Caco-2 (cell line): Measurements from ENCODE around the gene ZEB2. TPM values are rescaled to one million over a fixed set of nuclear protein-coding genes. Genes with fewer than 3 reads are reported as not detected.

Source experiments
- BruUV-seq: library from RNA; stranded (reverse); fragments of 400-500 nt; replicated peaks from 2 replicates; lab custom pipeline; 2021; lab: Mats Ljungman, UMichigan
- CTCF ChIA-PET: fragments of 300-600 bp; sonication (Branson Sonifier 250); formaldehyde crosslinking; loops from one replicate; lab custom pipeline; 2022; ENCODE audit warnings: antibody characterized with exemption; lab: Charles Lee
- POLR2A ChIA-PET: fragments of 300-600 bp; sonication (Branson Sonifier 250); formaldehyde crosslinking; loops from one replicate; lab custom pipeline; 2022; ENCODE audit warnings: antibody characterized with exemption; lab: Charles Lee
- DNase-seq, 2 experiments: peaks; one replicate each; pipeline versions ENCODE4 v3.0.0 to v3.0.0-alpha.2; 2020 to 2022
- H3K27me3 ChIP-seq: replicated peaks from 2 replicates; pipeline ENCODE4 v1.6.0; 2011; ENCODE audit warnings: low read length; ENCODE audit not compliant: control insufficient read depth, insufficient read depth
- H3K36me3 ChIP-seq: 2 replicates; pipeline ENCODE4 v1.5.1; 2011; ENCODE audit warnings: low read length; ENCODE audit not compliant: control insufficient read depth, insufficient read depth
- H3K4me1 ChIP-seq: fragments of 250-450 bp; sonication (Bioruptor Pico); 2 replicates; pipeline ENCODE4 v1.5.1; 2020; ENCODE audit warnings: mild to moderate bottlenecking
- H3K4me3 ChIP-seq: 2 replicates; pipeline ENCODE4 v1.5.1; 2011; ENCODE audit warnings: low read depth, mild to moderate bottlenecking, control low read depth, low read length
- H3K9me3 ChIP-seq: fragments of 250-450 bp; sonication (Bioruptor Pico); 2 replicates; pipeline ENCODE4 v1.5.1; 2020; ENCODE audit warnings: mild to moderate bottlenecking, moderate library complexity
- H3K27ac Mint-ChIP-seq: one replicate; pipeline ENCODE4 v1.8.0; 2022; ENCODE audit warnings: mixed read lengths; ENCODE audit not compliant: unreplicated experiment
- H3K27me3 Mint-ChIP-seq: one replicate; pipeline ENCODE4 v1.8.0; 2022; ENCODE audit warnings: mixed read lengths; ENCODE audit not compliant: insufficient read depth, unreplicated experiment
- H3K36me3 Mint-ChIP-seq: one replicate; pipeline ENCODE4 v1.8.0; 2022; ENCODE audit warnings: mild to moderate bottlenecking, mixed read lengths; ENCODE audit not compliant: insufficient read depth, unreplicated experiment
- H3K4me1 Mint-ChIP-seq: one replicate; pipeline ENCODE4 v1.8.0; 2022; ENCODE audit warnings: low read depth, mixed read lengths; ENCODE audit not compliant: unreplicated experiment
- H3K4me3 Mint-ChIP-seq: one replicate; pipeline ENCODE4 v1.8.0; 2022; ENCODE audit warnings: mild to moderate bottlenecking, moderate library complexity, mixed read lengths; ENCODE audit not compliant: unreplicated experiment
- H3K9me3 Mint-ChIP-seq: one replicate; pipeline ENCODE4 v1.8.0; 2022; ENCODE audit warnings: mixed read lengths; ENCODE audit not compliant: unreplicated experiment
- intact Hi-C: fragments of 100-400 bp; cut with micrococcal nuclease; formaldehyde crosslinking; loops from one replicate; pipeline ENCODE4 v1.10.0; 2022; ENCODE audit not compliant: unreplicated experiment
- total RNA-seq: library from RNA; stranded (reverse); gene quantifications from 2 replicates; pipeline ENCODE4 v1.2.3, GENCODE V29; 2022
- TF ChIP-seq, protein P1 (sequence below), 2 experiments: fragments of 200-600 bp in 1 of 2; IDR thresholded peaks; 1 replicate in 1 of 2; 2 replicates in 1 of 2; pipeline versions ENCODE4 v1.5.1 to v1.8.0; 2011 to 2022; ENCODE audit warnings: antibody characterized with exemption in 1 of 2, control low read depth in 1 of 2, inconsistent platforms in 1 of 2, low read depth in 1 of 2, low read length in 1 of 2, mild to moderate bottlenecking in 1 of 2, moderate library complexity in 1 of 2; ENCODE audit not compliant: insufficient read depth in 1 of 2, severe bottlenecking in 1 of 2, unreplicated experiment in 1 of 2

ZEB2 gene
- total RNA-seq, 1 experiment from 2014 or later: not detected

DNA sequence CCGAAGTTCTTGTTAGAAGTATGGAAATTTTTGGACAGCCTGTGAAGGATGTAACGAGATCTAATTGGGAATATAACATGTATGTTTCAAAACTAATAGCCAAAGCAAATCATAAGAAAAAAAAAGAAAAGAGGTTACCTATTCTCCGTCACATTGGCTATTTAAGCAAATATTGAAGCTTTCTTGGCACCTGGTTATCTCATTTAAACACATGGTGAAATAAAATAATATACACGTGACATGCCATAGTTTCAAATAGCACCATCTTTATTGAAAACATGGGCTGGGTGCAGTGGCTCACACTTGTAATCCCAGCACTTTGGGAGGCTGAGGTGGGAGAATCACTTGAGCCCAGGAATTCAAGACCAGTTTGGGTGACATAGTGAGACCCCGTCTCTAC, 56.7 kb downstream of the ZEB2 start:
- H3K4me3 ChIP-seq: no peak overlapping the region
- H3K4me1 ChIP-seq: no peaks in the 10 kb centered on the region
- no peaks in the 10 kb centered on the region for H3K36me3 Mint-ChIP-seq
- H3K27me3 ChIP-seq: peaks cover 9% of the 10 kb centered on the region
- peaks cover 6% of the 10 kb centered on the region; the same call in 1 of the 2 replicates for H3K9me3 ChIP-seq
- H3K27me3 Mint-ChIP-seq: peaks cover 51% of the 10 kb centered on the region
- no peak overlapping the region for H3K27ac Mint-ChIP-seq
- POLR2A ChIA-PET: no interaction called here
- no peak overlapping the region for H3K4me3 Mint-ChIP-seq
- DNase-seq: no peak
- TF ChIP-seq, protein P1, sequence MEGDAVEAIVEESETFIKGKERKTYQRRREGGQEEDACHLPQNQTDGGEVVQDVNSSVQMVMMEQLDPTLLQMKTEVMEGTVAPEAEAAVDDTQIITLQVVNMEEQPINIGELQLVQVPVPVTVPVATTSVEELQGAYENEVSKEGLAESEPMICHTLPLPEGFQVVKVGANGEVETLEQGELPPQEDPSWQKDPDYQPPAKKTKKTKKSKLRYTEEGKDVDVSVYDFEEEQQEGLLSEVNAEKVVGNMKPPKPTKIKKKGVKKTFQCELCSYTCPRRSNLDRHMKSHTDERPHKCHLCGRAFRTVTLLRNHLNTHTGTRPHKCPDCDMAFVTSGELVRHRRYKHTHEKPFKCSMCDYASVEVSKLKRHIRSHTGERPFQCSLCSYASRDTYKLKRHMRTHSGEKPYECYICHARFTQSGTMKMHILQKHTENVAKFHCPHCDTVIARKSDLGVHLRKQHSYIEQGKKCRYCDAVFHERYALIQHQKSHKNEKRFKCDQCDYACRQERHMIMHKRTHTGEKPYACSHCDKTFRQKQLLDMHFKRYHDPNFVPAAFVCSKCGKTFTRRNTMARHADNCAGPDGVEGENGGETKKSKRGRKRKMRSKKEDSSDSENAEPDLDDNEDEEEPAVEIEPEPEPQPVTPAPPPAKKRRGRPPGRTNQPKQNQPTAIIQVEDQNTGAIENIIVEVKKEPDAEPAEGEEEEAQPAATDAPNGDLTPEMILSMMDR (IDR thresholded peaks at IDR 0.05; ENCODE audit: insufficient read depth in 1 of 2, low read depth in 1 of 2, low read length in 1 of 2, severe bottlenecking in 1 of 2, unreplicated experiment in 1 of 2): no peak
- H3K9me3 Mint-ChIP-seq: peaks cover 9% of the 10 kb centered on the region
- BruUV-seq: no TSS peak
- H3K36me3 ChIP-seq: no peaks in the 10 kb centered on the region
- CTCF ChIA-PET: no interaction called here
- no peaks in the 10 kb centered on the region for H3K4me1 Mint-ChIP-seq
- intact Hi-C loops: no loop called here

DNA sequence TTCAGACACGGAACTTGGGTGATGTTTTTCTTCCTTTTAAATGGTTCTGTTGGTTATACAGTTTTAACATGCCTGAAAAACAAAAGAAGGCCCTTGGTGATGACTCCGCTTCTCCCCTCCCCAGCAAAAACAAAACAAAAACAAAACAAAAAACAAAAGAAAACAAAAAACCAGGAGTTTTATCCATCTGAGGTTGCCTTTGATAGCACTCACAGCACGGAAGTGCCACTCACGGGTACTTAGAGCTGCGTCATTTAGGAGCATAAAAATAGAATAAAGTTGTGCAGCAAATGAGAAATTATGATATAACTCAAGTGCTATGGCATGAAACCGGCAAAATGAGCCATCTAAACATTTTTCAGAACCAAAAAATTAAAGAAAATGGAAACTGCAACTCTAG, 57.7 kb downstream of the ZEB2 start:
- Mint-ChIP-seq H3K4me1 (no peaks in the 10 kb centered on the region), H3K27ac (no peak overlapping the region), H3K27me3 (peaks cover 48% of the 10 kb centered on the region), H3K9me3 (peaks cover 9% of the 10 kb centered on the region), H3K36me3 (no peaks in the 10 kb centered on the region), H3K4me3 (no peak overlapping the region)
- ChIA-PET POLR2A (no interaction called here), CTCF (no interaction called here)
- intact Hi-C loops: no loop called here
- no peaks in the 10 kb centered on the region for H3K36me3 ChIP-seq
- H3K27me3 ChIP-seq: peaks cover 6% of the 10 kb centered on the region
- BruUV-seq: no TSS peak
- peaks cover 6% of the 10 kb centered on the region; the same call in 1 of the 2 replicates for H3K9me3 ChIP-seq
- TF ChIP-seq, protein P1 (IDR thresholded peaks at IDR 0.05; ENCODE audit: insufficient read depth in 1 of 2, low read depth in 1 of 2, low read length in 1 of 2, severe bottlenecking in 1 of 2, unreplicated experiment in 1 of 2): no peak
- H3K4me1 ChIP-seq: no peaks in the 10 kb centered on the region
- H3K4me3 ChIP-seq: no peak overlapping the region
- no peak for DNase-seq

DNA sequence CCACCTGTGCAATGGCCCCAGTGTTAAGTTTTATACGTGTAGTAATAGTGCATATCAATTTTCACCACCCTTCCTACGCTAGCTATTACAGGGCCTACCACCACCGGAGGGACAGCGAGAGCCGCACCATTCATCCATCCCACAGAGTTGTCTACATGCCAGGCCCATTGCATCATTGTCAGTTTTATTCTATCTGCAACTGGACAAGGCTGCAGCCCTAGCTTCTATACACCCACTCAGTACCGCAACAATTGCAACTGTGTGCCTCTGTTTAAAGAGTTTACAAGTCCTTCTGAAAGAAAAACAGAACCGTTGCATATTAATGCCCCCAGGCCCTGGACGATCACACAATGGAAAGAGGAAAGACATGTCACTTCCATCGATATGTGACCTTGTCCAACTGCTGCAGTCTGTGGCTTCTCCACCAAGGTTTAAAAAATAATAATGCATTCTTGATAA, 58.6 kb downstream of the ZEB2 start:
- no peak overlapping the region for H3K4me3 ChIP-seq
- Mint-ChIP-seq H3K27ac (no peak overlapping the region), H3K36me3 (no peaks in the 10 kb centered on the region), H3K9me3 (peaks cover 9% of the 10 kb centered on the region), H3K4me1 (no peaks in the 10 kb centered on the region), H3K27me3 (peaks cover 46% of the 10 kb centered on the region), H3K4me3 (no peak overlapping the region)
- no peaks in the 10 kb centered on the region for H3K4me1 ChIP-seq
- peaks cover 5% of the 10 kb centered on the region for H3K27me3 ChIP-seq
- ChIA-PET POLR2A (no interaction called here), CTCF (no interaction called here)
- TF ChIP-seq, protein P1 (IDR thresholded peaks at IDR 0.05; ENCODE audit: insufficient read depth in 1 of 2, low read depth in 1 of 2, low read length in 1 of 2, severe bottlenecking in 1 of 2, unreplicated experiment in 1 of 2): no peak
- DNase-seq: no peak
- H3K36me3 ChIP-seq: no peaks in the 10 kb centered on the region
- intact Hi-C loops: no loop called here
- BruUV-seq: no TSS peak
- H3K9me3 ChIP-seq: peaks cover 6% of the 10 kb centered on the region; the same call in 1 of the 2 replicates
